COLO668 (cell line): ENCODE measurements around the gene LRP1B.

ENCODE experiments used
- DNase-seq: peaks from one replicate; lab custom pipeline; 2025; ENCODE audit not compliant: unreplicated experiment; lab: John Stamatoyannopoulos, UW

Gene LRP1B

DNA sequence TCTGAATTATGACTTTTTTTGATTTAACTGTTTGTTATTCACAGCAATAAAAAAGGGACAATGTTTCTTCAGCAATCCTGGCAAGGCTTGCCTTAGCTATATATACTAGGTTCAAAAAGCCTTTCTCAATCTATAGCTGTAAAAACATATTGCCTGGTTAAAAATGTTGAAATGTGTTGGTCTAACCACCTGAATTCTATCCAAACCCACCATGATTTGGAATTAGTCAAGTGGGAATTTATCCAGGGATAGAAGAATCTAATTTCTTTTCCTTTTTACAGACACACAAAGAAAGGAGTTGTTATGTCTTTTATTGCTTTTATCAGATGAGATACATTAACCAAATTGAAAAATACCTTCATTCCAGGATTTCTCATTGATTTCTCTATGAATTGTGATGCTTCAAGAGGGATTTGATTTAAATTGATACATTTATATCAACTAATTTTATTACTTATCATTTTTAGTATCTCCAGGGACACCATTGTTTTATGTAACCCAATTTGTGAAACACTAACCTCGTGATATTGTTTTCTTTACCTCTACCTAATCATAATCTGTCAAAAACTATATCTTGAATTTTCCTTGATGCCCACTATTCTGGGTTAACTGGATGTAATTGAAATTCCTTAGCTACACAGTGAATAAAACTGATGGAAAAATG is 88.1 kb downstream of the LRP1B start:
- DNase-seq: no peak

DNA sequence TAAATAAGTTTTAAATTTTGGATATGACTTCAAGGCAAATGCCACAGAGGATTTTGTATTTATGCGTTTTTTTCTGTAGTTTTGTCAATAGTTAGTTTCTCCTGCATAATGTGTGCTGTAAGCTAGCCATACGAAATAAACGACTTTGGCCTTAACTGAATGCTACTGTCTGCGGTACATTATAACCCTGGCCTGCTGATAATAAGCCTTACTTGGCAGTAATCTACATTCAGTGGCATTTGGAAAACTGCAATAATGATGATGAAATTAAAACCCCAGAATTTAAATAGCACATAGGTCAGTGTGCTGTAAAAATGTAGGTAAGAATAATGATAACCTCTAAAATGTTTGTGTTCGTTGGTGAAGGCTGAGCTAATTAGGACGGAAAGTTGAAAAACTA is 88.8 kb downstream of the LRP1B start:
- no peak for DNase-seq

DNA sequence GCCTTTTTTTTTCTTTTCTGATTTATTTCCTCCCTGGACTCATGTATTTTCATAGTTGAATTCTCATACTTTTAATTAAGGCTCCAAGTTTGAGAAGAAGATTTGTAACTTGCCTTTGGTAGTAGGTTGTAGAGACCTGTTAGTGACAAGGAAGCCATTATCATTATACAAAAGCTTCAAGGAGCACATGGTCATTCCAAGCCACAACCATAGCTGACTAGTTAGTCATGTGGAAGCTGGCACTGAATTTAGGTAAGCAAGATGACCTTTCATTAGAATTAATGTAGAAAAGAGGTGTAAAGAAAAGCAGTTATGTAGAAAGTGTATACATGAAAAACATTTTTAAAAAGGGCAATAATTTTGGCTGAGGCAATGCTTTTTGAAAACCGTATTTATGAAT is 89.7 kb downstream of the LRP1B start:
- DNase-seq: no peak

DNA sequence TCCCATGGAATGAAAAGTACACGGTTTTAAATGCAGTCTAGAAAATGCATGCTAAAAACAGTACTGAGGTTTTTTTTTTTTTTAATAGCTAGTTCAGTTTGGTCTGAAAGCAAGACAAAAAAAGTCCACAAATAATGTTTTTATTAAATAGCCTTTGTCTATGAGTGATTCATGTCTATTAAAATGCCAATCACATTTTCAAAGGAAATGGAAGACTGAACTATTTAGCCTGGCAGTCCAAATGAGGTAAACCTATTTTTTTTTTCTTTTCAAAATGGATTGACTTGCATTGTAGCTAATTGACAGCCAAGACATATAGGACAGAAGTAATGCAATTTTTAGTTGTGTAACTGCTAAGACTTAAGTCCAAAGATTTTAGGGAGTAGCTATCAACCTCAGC is 90.3 kb downstream of the LRP1B start:
- no peak for DNase-seq

DNA sequence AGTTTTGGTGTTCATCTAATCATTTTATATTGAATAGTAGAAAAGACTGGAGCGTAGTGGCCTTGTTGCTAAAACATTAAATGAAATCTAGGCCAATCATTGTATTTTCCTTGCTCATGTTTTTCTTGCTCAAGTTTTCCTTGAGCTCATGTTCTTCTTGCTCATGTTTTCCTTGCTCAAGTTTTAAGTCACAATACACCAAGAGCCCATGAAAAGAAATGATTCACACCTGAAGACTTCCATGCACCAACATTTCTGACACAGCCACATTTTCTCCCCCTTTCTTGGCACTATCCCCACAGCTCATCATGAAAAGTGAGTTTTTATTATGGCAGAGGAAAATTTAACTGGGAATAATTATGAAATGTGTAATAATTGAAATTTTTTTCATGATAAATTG is 92.0 kb downstream of the LRP1B start:
- no peak for DNase-seq

DNA sequence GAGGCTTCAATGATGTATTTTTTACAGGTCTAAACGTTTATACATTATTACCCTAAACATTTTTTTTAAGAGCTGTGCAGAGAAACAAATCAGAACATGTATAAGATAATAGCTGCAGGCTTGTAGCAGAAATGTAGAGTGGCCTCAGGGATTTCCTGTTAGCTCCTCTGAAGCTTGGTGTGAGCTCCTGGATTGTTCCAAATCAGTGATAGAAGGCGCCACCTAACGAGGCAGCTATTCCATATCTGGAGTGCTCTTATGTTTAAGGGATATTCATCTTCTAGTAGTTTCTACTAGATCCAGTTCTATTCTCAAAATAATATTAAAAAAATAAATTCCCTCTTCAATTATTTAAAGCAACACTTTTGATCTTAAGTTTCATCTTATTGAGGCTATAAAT is 93.1 kb downstream of the LRP1B start:
- DNase-seq: no peak

DNA sequence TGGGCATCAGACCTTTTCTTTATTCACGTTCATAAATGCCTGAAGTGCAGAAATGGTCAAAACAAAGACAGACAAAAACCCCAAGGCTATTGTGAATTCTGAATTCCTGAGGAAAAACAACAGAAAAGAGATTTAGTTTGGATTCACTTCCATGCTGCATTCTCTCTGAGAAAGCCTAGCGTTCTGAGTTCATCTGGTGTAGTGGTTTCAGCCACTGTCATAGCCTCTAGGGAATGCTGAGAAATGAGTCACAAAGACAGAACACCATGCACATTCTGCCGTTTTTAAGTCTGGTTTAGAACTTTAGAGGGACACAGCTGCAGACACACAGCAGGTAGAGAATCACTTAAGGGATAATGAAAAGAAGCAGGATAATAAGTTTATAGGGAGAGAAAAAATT is 93.8 kb downstream of the LRP1B start:
- DNase-seq: no peak

DNA sequence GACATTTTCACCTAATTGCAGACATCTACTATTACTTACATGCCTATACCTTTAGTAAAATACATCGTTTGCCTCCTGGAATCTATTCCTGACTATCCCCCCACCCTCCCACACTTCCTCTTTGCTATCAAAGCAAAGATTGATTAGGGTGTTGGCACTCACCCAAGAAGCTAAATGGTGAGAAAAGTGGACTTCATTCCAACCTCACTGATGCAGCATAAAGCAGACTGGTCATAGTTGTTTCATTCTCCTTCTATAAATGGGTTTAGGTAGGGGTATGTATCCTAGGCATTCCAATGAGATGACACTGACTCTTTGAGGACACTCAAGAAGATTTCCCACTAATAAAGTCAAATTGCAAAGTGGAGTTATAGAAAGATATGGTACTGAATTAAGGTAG is 97.4 kb downstream of the LRP1B start:
- no peak for DNase-seq

DNA sequence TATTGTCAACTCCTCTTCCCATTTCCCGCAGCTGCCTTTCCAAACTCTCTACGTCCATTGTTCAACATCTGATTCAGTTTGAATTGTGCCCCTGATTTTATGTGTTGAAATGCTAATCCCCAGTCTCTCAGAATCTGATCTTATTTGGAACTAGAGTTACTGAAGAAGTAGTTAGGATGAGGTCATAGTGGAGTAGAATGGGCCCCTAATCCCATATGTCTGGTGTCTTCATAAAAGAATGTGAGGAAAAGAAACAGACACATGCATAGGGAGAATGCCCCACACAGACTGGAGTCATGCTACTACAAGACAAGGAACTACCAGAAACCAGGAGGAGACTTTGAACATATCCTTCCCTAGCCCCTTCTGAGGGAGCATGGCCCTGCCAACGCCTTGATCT is 99.2 kb downstream of the LRP1B start:
- no peak for DNase-seq

DNA sequence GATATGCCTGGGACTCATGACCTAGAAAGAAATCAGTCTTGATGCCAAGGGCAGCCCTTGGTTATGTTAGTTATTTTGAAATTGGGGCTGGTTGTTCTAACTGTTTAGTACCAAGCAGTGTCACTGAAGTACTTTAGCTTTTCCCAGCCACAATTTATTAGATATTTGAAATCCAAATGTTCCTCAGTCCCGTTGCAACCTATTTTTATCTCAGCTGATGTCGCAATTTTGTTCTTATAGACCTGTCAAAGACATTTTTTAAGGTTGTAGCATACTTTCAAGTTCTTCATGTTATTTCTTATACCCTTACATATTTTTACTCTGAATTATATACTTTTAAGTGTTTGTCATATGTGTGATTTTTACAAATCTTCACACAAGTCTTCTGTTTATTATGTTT is 100.1 kb downstream of the LRP1B start:
- DNase-seq: no peak

DNA sequence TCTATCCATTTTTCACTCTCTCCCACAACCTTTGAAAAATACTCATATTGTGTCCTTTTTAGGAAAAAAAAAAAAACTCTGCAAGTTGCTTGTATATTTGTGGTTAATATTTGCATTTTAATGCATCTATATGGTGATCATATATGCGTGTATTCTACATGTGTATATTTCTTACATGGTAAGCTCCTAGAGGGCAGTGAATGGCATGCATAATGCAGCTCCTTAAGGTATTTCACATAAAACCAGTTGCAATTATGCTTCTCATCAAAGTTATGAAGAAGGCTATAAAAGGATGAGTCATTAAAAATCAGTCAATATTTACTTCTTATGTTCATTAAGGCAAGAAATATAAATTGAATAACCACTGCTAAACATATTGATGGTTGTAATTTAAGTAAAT is 100.8 kb downstream of the LRP1B start:
- DNase-seq: no peak

DNA sequence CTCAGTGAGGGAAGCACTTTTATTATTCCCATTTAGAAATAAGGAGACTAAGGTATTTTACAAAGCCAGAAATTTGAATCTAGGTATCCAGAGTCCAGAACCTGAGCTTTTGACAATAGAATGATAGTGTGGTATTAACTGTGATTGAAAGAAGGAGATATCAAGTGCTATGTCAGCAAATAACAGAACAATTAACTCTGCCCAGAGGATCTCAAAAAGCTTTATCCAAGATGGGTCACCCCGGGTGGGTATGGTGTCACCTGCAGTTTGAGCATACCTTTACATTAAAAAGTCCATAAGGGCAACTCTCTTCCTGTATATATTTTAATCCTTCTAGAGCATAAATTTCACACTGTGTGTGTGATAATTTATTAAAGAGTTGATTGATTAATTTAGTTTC is 105.4 kb downstream of the LRP1B start:
- no peak for DNase-seq

DNA sequence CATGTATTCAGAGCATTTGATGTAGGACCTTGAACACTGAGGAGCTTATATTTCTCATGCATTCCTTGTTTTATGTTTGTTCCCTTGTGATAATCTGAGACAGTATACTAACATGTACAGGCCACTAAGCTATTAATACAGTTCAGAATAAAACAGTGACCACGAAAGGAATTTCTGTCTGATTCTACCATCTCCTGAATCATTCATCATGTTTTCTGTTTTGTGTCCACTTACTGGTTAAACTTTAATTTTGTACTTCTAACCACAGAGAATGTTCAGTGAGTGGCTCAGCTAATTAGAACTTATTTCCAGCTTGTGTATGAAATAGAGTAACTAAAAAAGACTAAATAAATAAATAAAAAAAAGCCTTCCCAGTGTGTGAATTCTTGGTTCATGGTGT is 110.4 kb downstream of the LRP1B start:
- DNase-seq: no peak

DNA sequence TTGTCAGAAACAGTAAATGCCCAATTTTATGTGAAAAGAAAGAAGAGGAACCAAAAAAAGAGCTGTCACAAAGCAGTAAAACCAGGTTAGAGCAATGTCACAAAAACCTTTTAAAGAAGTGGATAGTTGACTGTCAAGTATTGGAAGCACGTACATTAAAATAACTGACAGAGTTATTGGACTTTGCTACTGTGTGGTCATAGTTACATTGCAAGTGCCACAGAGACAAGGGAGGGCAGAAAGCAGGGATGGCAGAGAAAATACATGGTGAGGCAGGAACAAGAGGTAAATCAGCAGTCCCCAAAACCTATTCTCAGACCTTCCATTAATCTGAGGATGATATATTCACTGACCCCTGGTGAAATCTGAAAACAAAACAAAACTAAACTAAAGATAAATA is 116.3 kb downstream of the LRP1B start:
- DNase-seq: no peak

DNA sequence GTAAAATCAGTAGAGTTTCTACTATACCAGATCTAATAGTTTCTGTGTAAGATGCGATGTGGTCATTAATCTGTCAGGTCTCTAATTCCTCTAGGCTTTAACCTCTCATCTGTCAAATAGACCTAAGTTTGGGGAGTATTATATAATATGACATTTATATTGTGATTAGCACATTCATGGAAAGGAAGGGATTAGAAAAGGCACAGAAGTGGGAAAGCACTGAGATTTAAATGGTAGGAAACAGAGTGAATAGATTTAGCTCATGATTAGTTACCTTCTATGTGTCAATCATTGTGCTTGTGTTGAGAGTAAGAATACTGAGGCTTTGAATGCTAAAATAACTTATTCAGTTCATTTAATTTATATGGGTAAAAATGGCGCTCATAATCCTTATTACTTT is 118.0 kb downstream of the LRP1B start:
- DNase-seq: no peak

DNA sequence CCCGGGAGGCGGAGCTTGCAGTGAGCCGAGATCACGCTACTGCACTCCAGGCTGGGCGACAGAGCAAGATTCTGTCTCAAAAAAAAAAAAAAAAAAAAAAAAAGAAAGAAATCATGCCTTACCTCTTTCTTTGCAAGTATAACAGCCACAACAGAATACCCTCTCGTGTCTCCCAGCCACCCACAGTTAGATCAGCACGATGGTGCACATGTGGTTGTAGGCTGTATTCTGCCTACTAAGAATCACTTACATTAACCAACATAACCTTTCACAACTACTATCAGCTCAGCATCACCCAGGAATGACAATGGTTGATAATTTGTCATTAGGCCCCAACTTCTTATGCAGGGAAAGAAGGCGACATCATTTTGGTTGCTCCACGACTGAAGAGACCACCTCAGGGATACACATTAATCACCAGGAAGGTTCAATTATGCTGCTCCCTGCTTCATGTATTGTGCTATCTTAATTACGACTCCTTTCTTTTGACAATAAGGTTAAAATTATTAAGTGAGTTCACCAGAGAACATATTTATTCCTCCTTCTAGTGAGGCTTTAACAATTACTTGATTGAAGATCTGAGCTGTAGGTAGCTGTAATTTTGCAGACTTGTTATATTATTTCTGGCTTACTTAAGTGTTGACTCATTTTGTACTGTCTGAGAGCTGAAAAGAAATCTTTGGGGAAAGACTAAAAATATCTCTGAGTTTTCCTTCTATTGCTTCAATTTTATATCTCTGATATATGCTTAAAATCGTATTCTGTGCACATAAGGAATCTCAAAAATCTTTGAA is 120.1 kb downstream of the LRP1B start:
- no peak for DNase-seq

DNA sequence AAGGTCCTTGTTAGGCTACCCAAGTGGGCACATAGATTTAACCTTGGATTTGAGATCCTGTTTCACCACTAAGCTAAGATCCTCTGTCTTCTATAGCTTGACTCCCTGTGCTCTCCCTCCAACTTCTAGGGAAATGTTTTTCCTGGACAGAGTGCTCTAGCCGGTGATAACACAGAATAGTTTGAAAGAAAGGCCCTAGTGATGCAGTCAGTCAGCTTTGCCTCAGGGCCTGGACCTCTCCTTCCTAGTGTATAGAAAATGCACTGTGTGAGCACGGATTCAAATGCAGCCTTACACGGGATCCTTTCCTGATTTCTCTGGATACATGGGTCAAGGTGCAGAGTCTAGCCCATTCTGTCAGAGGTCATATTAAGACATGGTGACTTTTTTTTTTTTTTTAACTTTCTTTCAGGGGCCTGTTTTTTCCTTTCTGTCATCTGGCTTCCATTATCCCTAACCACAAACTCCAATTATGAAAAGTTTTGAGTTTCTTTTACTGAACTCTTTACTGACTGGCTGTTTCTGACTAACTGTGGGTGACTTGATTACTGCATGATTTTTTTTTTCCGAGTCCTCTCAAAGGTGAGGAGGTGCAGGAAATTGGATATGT is 122.6 kb downstream of the LRP1B start:
- no peak for DNase-seq

DNA sequence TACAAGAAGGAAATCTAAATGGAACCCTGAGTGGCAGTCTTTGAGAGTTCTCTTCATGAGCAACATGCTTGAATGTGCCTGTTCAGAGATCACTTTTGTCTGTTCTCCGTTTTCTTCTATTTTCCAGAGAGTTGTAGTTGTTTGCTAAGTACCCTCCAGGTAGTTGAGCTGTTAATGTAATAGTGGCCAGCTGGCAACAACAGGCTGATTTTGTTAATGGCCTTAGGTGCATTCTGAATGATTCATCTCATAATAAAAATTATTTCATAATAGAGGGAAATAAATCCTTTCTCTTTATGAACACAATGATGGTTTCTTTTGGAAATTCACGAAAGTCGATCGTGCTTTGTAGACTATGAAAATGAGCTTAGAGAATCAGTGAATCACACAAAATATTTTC is 136.8 kb downstream of the LRP1B start:
- no peak for DNase-seq

DNA sequence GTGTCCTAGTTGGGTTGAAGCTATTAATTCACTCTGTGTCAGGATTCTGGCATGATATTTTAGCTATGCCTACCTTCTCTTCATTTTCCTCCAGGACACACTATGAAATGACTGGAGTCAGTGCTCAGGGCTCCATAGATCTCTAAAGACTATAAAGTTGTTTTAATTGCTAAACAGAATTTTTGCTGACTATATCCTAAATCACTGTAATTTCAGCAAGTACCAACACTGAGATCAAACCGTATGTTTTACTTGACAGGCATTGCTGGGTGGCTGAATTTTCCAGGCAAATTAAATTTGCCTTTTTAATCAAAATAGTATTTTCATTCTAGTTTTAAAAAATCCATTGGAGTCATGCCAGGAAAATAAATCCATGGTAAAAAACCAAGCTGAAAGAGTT is 138.1 kb downstream of the LRP1B start:
- no peak for DNase-seq

DNA sequence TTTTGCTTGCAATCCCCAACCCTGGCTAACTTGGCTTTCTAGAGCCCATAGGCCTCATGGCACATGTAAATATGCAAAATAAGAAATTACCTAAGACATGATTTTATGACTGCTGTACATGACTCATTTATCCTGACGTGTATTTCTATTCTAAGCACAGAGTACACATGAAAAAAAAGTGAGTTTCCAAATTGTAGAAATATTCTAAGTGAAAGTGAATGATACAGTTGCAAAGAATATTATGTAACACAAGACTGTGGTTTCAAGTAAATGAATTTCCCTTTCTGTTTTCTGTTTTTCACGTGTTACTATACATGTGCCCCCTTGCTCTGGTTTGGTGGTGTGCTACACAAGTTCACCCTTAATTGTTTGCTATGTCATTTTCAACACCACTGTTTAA is 162.4 kb downstream of the LRP1B start:
- DNase-seq: no peak

DNA sequence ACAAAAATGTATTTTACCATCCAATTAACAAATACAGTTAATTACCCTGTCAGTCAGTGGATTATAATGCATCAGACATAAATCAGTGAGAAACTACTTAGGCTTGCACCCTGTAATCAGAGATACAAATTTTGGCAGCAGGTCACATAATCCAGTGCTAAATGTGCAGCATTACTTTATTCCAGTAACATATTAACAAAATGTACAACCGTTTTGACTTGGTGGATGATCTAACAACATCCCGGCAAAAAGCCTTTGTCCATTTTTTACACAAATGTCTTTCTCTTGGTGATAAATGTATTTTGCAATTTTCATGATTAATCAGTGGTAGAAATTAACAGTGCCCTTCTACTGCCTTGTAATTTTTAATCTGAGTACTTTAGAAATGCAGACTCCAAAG is 162.8 kb downstream of the LRP1B start:
- DNase-seq: no peak

DNA sequence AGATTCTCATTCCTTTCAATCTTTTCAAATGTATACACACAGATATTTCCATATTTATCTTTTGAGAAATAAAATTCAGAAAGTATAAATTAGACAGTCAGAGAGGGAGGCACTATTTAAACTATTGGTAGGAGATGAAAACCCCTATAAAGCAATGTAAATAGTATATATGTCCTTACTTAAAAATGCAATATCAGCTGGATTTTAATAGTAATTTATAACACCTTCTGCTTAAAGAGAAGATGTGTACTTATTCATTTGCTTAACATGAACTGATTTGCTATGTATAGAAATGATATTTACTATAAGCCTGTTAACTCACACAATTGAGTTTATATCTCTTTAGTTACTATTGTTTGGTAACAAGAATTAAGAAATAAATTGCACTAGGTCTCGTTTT is 163.3 kb downstream of the LRP1B start:
- no peak for DNase-seq

DNA sequence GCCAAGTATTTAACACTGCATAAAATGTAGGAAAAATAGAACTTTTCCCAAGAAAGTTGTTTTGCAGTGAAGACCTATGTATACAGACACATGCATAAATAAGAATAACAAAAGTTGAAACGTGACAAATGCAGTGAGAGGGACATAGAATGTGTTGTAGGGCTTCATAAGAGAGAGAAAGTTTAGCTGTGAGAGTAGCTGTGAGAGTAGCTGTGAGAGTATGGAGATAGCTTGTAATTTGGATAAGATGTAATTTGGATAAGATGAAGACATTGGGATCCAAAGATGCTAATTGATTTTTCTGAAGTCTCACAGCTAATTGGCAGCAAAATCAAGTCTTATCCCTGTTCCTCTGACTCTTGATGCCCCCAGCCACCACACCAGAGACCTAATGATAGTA is 170.9 kb downstream of the LRP1B start:
- DNase-seq: no peak
